ENCODE data around the gene TECRL.

TECRL gene

DNA sequence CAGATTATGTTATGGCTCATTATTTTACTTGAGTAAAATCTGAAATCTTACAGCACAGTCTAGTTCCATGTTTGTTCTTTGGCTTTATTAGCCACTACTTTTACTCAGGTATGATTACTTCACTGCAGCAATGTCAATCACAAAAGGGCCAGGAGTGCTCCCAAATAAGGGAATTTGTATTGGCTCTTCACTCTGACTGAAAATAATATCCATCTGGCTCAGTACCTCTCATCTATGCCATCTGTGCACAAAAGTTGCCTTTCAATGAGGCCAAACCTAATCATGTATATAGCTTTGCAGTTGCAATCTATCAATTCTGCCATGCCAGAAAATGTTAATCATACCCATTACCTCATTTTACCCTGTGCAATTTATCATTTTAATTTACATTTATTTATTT, 161.1 kb downstream of the TECRL start:
- POLR2A ChIA-PET, result no interaction called here
- Histone ChIP-seq H3K4me1 (ENCODE audit: control insufficient read depth, insufficient read depth, low read length) (no peaks in the 10 kb centered on the region), H3K27ac (ENCODE audit: extremely low read depth, low read depth, low read length) (no peak overlapping the region), H3K4me3 (ENCODE audit: low read depth, low read length) (no peak overlapping the region), H3K36me3 (ENCODE audit: control insufficient read depth in 2 of 2, insufficient read depth in 1 of 2, low read length in 2 of 2) (no peaks in the 10 kb centered on the region), H3K9me3 (ENCODE audit: control insufficient read depth, insufficient read depth, low read depth, low read length) (no peaks in the 10 kb centered on the region)
- CTCF ChIA-PET, result no interaction called here
- TF ChIP-seq ZNF585B (tag by site-specific recombination; IDR thresholded peaks at IDR 0.05), result no peak
- TF ChIP-seq ZSCAN30 (tag by site-specific recombination; IDR thresholded peaks at IDR 0.05), result no peak
- no peak for TF ChIP-seq ZNF335 (tag by site-specific recombination; conservative IDR thresholded peaks at IDR 0.05)
- TF ChIP-seq, protein P1, sequence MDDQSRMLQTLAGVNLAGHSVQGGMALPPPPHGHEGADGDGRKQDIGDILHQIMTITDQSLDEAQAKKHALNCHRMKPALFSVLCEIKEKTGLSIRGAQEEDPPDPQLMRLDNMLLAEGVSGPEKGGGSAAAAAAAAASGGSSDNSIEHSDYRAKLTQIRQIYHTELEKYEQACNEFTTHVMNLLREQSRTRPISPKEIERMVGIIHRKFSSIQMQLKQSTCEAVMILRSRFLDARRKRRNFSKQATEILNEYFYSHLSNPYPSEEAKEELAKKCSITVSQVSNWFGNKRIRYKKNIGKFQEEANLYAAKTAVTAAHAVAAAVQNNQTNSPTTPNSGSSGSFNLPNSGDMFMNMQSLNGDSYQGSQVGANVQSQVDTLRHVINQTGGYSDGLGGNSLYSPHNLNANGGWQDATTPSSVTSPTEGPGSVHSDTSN (CRISPR knock-in tag; IDR thresholded peaks at IDR 0.05), result no peak
- no peak for TF ChIP-seq MYNN (tag by site-specific recombination; IDR thresholded peaks at IDR 0.05; ENCODE audit: borderline replicate concordance)
- no peak for TF ChIP-seq ZFP3 (tag by site-specific recombination; IDR thresholded peaks at IDR 0.05; ENCODE audit: low read depth)
- TF ChIP-seq ZNF843 (tag by site-specific recombination; IDR thresholded peaks at IDR 0.05), result no peak
- no peak for TF ChIP-seq ZNF777 (tag by site-specific recombination; IDR thresholded peaks at IDR 0.05; ENCODE audit: borderline replicate concordance)
- no peak for TF ChIP-seq PRDM1 (tag by site-specific recombination; IDR thresholded peaks at IDR 0.05)
- no peak for TF ChIP-seq SALL2 (tag by site-specific recombination; IDR thresholded peaks at IDR 0.05; ENCODE audit: borderline replicate concordance)
- no peak for TF ChIP-seq ZNF529 (tag by site-specific recombination; IDR thresholded peaks at IDR 0.05; ENCODE audit: insufficient replicate concordance)

GRCh38 chr4:64230709-64231310, 178.4 kb downstream of the TECRL start:
- POLR2A ChIA-PET, result no interaction called here
- Histone ChIP-seq H3K36me3 (ENCODE audit: control insufficient read depth in 2 of 2, insufficient read depth in 1 of 2, low read length in 2 of 2) (no peaks in the 10 kb centered on the region), H3K4me1 (ENCODE audit: control insufficient read depth, insufficient read depth, low read length) (no peaks in the 10 kb centered on the region), H3K9me3 (ENCODE audit: control insufficient read depth, insufficient read depth, low read depth, low read length) (no peaks in the 10 kb centered on the region), H3K27ac (ENCODE audit: extremely low read depth, low read depth, low read length) (no peak overlapping the region), H3K4me3 (ENCODE audit: low read depth, low read length) (no peak overlapping the region)
- CTCF ChIA-PET, result no interaction called here
- no peak for TF ChIP-seq ZNF677 (tag by site-specific recombination; IDR thresholded peaks at IDR 0.05)
- TF ChIP-seq ZNF626 (tag by site-specific recombination; IDR thresholded peaks at IDR 0.05), result 0 out of 2 replicates have a peak, but pooled peaks have one; percentile 61
- TF ChIP-seq SETDB1 (IDR thresholded peaks at IDR 0.05; ENCODE audit: insufficient read length, low read length), result peak; percentile 95
- TF ChIP-seq TRIM28 (IDR thresholded peaks at IDR 0.05; ENCODE audit: borderline replicate concordance, low read length), result peak; percentile 100; the same call in 1 of the 2 replicates
- TF ChIP-seq, protein P2, sequence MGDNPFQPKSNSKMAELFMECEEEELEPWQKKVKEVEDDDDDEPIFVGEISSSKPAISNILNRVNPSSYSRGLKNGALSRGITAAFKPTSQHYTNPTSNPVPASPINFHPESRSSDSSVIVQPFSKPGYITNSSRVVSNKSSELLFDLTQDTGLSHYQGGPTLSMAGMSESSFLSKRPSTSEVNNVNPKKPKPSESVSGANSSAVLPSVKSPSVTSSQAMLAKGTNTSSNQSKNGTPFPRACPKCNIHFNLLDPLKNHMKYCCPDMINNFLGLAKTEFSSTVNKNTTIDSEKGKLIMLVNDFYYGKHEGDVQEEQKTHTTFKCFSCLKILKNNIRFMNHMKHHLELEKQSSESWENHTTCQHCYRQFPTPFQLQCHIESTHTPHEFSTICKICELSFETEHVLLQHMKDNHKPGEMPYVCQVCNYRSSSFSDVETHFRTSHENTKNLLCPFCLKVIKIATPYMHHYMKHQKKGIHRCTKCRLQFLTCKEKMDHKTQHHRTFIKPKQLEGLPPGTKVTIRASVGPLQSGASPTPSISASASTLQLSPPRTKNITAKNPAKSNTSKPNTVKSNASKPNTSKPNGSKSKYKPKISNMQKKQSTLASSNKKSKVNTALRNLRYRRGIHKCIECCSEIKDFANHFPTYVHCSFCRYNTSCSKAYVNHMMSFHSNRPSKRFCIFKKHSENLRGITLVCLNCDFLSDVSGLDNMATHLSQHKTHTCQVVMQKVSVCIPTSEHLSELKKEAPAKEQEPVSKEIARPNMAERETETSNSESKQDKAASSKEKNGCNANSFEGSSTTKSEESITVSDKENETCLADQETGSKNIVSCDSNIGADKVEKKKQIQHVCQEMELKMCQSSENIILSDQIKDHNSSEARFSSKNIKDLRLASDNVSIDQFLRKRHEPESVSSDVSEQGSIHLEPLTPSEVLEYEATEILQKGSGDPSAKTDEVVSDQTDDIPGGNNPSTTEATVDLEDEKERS (tag by site-specific recombination; IDR thresholded peaks at IDR 0.05), result peak; percentile 86
